Measurements from ENCODE around the gene TCOF1.
"Not testable (repeated sequence)": the region's sequence is repeated elsewhere in the genome, so short reads cannot be mapped to it uniquely, and the experiment has no call there.

TCOF1 gene

DNA sequence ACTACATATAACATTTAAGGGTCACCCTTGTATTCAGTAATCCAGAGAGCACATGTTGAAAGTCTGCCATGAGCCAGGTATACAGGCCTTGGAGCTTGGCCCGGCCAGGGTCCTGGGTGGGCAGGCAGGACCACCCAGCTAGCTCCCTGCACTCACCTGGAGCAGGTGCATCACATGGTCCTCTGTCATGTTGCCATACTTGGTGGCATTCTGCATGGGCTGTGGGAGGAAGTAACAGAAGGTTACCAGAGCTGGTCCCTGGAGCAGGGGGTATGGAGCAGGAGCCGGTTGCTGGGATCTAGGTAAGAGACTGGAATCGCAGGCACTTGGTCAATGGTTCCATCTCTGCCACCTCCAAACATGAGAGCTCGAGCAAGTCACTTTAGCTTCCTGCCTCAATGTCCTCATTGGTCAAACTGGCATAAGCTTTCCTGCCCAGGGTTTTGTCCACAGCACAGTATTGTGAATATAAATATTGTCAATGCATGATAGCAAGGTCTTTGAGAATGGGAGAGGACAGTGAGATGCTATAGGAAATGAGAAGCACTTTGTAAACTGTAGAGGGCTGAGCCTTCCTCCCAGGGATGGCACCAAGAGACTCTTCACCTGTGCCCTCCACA is 48.7 kb downstream of the TCOF1 start:
- no peak for DNase-seq

DNA sequence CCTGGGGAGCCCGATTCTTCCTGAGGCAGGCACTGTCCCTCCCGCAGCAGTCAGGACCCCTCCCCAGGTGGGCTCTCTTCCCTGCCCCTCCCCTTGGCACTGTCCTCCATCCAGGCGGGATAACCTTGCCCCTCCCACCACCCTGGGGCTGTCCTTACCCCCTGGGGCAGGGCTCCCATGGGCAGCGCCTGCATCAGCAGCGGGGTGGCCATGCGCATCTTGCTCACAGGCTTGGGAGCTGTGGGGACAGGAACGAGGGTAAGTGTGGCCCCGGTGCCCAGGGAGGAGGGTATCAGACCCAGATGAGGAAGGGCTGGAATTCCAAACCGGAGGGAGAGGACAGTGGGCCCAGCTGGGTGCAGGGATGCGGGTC is 49.2 kb downstream of the TCOF1 start:
- DNase-seq: no peak

DNA sequence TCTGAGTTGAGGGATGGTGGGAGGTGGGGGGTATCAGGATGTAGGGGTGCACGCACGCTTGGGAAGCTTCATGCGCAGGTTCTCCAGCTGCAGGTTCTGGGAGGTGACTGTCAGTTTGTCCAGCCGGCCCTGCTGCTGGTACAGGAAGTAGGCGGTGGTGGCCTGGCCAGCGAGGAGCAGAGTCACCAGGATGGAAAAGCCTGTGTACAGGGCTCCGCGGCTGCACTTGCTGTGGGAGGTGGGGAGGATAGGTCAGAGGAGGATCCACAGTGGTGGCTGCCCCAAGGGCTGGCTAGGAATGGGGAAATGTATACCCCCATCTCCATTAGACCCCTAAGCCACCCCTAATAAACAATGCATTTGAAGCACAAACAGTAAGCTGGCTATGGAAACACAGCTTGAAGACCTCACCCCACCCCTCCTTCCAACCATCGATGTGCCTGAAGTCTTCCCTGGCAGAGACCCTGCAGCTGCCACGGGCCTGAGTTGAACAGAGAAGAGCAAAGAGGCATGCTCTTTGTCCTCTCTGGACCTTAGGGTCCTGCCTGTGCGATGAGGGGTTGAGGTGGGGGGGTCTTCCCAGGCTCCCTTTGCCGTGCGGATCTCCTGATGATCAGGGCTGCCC is 49.7 kb downstream of the TCOF1 start:
- no peak for DNase-seq

DNA sequence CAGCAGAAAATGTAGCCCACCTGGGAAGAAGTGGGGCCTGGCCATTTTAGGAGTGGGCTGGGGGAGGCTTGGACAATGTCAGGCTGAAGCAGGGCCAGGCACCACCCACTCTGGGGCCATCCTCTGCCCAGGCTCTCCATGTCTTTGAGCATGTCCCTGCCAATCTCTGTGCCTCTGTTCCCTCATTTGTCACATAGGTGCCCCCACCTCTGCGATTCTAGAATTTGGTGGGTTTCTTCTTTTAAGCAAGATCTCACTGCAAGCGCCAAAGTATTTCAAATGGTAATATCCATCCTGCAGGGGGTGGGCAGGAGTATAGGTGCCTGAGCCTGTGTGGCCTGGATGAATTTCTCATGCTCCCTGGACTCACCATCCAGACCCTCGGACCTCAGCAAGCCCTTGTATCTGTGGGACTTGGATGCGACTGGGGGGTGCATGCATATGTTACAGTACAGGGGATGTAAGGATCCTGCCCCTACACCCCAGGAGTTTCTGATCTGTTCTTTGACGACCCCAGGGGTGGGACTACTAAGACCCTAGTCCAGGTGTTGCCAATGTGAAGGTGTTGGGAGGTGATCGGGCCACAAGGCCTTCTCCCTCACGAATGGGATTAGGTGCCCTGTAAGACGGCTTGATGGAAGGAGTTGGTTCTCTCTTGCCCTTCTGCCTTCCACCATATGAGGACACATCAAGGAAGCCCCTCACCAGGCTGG is 50.9 kb downstream of the TCOF1 start:
- no peak for DNase-seq

DNA sequence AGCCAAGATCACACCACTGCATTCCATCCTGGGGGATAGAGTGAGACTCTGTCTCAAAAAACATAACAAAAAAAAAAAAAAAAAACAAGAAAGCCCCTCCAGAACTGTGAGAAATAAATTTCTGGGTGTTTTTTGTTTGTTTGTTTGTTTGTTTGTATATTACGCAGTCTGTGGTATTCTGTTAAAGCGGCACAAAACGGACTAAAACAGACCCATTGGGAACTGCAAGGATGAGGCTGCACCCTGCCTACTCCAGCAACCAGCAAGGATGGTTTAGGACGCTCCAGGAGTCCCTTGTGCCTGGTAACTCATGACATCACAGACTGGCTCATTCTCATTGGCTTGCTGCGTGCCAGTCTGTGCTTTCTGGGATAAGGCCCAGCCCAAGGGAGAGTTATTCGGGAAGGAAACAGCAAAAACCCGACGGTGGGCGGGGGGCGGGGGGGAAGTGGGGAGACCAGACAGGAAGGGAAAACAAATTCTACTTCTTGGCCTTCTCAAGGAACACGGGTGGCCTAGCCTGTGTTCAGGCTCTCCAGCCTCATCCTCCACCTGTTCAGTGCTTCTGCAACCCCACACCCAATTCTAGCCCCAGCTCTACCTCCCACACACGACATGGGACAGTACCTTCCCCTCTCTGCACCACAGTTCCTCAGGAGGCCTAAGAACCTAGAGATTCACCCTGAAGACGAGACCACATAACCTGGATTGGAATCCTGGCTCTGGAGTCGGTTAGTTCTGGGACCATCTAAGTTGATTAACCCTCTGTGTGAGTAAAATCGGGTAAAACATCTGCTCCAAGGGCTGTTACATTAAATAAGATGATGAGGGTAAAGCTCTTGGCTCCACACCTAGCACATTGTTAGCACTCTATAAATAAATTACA is 52.4 kb downstream of the TCOF1 start:
- DNase-seq: peak; percentile 49

DNA sequence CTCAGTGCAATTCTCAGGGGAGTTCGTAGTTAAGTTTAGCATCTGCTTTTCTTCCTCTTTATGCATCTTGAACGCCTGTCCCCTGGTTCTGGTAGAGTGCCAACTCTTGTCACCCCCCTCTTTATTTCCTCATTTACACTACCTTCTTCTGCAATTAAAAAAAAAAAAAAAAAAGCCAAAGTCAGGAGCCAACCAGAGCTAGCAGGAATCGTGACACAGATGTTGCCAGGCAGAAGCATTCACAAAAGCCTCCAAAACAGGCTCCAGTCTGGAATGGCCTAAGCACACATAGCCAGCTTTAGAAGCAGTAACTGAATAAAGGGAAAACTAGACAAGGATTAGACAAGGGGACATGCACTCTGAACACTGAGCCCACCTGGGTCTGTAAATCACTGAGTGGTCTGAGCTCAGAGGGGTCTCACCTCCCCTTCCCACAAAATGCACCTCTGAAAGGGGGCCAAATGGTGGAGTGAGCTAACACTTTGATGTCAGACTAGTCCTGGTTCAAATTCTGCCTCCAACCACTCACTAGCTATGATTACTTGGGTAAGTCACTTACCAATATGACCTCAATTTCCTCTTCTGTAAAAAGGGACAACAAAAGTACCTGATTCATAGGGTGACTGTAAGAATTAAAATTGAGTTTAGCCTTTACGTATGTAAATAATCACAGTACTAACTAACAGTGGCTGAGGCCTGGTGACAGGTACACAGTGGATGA is 53.2 kb downstream of the TCOF1 start:
- DNase-seq: peak; percentile 77

DNA sequence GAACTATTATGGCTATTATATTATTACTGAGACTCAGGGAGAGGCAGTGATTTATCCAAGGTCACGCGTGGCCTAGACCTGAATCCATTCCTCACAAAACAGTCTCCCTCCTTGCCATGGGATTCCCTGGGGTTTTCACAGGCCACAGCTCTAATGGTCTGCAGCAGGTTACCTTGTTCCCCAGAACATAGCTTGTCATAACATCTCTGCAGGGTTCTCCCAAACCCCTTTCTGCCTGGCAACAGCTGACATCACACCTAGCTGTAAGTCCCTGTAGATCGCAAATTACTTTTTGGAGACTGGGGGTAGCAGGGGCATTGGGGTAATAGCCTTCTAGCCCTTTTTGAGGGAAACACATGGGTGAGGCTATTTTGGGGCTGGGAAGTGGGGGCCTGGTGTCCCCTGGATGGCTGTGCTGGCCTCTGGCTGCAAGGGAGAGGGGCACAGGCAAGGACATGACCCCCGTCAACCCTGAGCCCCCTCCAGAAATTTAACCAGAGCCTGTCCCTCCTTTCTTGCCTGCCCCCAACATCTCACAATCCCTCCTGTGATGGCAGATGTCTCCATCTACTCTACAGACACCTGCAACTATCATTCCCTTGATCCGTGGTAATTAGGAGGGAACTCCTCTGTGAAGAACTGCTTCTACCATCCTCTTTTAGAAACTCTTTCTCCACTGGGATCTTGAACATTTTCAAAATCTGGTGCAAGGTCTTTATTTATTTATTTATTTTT is 53.9 kb downstream of the TCOF1 start:
- no peak for DNase-seq

DNA sequence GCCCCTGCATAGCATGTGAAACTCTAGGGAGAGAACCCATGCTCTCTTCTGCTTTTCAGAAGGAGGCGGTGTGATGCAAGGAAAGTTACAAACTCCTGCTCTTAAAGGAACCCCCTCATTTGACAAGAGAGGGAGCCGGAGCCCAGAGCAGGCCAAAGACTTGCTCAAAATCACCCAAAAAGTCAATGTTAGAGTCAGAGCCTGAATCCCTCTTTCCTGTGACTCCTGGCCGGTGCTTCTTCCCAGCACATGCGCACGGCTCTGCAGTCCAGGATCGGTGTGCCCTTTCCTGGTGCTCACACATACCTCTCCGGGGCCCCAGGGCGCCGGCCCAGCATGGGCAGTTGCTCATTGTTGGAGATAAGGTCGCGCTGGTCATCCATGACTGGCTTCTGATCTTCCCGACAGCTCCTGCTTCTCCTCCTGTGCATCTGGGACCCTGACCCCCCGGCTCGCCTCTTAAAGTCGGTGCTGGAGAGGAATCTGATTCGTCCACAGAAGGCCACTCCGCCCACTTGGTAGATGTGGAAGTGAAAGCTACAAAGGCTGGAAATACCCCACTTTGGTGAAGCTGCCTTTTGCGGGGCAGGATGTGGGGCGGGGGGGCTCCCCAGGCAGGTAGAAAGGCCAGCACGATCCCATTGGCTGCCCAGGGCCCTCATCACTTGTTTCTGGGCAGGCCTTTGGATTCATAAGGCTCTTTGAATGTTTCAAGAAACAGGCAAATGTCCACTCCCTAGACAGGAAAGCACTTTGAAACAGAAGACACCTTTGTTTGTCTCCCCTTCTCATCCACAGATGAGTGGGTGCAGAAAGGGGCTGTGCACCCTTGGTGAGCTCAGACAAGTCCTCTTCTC is 55.0 kb downstream of the TCOF1 start, which contains the start of gene CD74:
CD74 (minus strand) TSS at position 592 of the 857 bp plus-strand sequence; CDS start at position 431, 161 bp downstream.
- no peak for DNase-seq

DNA sequence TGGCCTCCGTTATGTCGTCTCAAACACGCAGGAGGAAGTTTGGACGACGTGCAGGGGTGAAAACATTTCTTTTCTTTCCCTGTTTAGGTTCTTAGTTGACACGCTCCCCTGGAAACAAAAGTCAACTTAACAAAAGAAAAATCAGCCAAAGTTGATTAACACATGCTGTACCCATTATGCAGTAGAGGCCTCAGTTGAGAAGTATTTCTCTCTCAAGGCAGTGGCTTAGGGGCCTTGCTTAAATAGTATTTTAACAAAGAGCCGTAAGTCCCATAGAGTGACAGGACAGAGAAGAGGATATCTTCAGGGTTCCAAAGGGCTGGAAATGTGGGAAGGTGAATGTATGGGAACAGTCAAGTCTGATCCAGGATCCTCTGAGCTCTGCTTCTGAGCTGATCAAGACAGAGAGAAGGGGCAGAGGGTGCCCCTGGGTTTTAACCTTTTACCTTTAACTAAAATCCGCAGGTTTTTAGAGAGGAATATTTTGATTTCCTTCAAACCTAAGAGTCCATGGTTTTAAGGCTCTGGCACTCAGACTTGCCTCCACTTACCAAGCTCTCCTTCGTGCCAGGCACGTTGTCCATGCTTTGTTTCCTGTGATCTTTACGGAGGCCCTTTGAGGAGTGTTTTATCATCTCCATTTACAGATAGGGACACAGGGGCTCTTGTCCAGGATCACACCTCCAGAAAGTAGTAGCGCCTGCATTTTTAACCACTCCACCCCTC is 55.8 kb downstream of the TCOF1 start:
- DNase-seq: no peak

DNA sequence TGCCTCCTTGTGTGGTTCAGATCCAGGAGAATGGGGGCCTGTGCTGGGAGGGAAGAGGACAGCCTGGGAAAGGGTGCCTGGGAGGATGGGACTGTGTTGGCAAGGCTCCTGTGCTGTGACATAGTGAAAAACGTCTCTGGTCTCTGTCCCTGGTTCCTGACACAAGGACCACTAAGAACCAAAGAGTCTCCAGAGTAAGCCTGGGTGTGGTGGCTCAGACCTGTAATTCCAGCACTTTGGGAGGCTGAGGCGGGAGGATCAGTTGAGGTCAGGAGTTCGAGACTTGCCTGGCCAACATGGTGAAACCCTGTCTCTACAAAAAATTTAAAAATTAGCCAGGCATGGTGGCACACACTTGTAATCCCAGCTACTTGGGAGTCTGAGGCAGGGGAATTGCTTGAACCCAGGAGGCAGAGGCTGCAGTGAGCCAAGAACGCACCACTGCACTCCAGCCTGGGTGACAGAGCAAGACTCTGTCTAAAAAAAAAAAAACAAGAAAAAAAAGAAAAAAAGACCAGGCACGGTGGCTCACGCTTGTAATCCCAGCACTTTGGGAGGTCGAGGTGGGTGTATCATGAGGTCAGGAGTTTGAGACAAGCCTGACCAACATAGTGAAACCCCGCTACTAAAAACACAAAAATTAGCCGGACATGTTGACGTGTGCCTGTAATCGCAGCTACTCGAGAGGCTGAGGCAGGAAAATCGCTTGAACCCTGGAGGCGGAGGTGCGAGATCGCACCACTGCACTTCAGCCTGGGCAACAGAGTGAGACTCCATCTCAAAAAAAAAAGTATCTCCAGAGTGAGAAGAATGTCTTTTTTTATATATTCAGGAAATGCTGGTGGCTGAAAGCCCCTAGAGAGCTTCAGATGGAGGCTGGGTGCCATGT is 56.6 kb downstream of the TCOF1 start:
- DNase-seq: not testable (repeated sequence)

DNA sequence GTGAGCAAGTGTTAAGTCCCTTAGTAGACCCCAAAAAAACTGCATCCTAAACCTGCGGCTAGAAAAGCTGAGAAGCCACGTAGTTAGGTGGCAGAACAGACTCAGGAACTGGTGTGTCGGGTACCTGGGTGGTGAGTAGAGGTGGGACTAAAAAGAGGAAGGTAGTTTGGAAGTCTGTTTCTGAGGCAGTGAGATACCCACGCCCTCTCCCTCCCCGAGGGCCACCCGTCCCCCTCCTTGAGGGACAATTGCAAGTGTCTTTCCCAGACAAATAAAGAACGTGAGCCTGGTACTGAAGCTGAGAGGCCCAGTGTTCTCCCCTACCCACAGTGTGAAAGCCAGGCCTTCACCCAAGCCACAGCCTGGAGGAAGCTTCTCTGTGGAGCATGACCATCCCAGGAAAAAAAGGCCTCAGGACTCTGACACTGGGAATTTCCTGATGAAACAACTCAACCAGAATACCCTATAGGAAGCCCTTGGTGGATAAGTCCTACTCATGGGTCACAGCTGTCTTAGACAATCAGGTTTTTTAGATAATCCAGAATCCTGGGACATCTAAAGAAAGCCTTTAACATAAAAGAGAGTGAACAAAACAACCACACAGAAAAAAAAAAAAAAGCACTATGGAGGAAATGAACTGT is 62.3 kb downstream of the TCOF1 start:
- no peak for DNase-seq

DNA sequence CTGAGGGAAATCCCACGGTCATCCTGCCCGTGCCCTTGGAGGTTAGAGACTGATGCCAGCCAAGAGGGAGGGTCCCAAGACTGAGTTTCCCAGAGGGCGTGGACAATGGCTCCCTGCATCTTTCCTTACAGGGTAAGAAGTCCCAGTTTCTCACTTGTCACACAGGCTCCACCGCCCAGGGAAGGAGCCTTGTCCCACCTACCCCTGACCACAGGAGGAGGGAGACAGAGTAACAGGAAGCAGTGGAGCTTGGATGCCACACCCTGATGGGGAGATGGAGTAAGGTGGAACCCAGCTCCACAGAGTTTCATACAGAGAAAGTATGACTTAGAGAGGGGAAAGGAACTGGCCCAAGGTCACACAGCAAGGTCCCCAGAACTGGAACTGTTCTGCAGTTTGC is 64.6 kb downstream of the TCOF1 start:
- no peak for DNase-seq

DNA sequence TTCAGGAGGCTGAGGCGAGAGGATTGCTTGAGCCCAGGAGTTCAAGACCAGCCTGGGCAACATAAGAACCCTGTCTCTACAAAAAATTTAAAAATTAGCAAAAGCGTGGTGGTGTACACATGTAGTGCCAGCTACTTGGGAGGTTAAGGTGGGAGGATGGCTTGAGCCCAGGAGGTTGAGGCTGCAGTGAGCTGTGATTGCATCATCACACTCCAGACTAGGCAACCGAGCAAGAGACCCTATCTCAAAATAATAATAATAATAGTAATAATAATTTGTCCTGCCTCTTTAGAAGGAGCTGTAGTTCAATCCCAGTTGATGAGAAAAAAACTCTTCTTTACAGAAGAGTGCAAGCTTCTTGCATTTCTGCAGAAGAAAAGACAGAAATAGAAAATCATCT is 65.3 kb downstream of the TCOF1 start:
- DNase-seq: no peak

DNA sequence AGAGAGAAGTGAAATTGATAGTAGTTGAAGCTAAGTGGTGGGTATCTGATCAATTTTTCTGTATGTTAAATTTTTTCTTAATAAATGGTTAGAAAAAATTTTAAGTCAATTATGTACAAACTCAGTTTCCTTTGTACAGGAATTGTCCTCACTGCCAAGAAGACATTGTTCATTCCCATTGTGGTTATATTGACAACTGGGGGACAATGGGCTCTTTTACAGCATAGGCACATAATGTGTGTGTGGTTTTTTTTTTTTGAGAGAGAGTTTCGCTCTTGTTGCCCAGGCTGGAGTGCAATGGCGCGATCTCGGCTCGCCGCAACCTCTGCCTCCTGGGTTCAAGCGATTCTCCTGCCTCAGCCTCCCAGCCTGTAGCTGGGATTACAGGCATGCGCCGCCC is 68.7 kb downstream of the TCOF1 start:
- DNase-seq: not testable (repeated sequence)

DNA sequence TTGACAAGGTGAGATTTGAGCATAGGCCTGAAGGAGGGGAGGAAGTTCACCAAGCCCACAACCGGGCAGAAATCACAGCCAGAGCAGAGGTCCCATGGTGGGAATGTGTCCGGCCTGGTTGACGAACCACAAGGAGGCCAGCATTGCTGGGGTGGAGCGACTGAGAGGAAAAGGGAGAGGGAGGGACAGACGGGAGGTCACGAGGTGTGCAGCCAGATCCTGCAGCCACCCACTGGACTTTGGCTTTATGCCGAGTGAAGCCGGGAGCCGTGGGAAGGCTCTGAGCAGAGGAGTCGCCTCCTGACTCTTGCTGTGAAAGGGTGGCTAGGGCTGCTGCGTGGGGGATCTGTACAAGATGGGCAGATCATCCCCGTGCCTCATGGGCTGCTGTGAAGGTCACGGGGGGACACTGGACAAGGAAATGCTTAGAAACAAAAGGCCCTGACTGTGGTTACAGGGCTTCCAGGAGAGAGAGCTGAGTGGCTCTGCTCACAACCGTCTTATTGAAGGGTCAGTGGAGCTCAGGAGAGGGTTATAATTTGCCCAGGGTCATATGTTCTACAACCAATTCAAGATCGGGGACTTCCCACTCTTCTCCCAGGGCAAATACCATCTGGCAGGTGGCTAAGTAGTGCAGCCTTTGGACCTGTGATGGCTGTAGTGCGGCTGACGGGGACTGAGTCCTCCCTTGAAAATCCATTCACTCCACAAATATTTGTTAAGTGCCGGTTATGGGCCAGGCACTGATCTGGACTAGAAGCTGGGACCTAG is 70.8 kb downstream of the TCOF1 start:
- DNase-seq: no peak

DNA sequence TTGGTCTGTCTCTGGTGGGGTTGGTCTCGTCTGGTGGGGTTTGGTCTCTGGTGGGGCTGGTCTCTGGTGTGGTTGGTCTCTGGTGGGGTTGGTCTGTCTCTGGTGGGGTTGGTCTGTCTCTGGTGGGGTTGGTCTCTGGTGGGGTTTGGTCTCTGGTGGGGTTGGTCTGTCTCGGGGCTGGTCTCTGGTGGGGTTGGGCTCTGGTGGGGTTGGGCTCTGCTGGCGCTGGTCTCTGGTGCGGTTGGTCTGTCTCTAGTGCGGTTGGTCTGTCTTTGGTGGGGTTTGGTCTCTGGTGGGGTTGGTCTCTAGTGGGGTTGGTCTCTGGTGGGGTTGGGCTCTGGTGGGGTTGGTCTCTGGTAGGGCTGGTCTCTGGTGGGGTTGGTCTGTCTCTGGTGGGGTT is 71.5 kb downstream of the TCOF1 start:
- DNase-seq: no peak

DNA sequence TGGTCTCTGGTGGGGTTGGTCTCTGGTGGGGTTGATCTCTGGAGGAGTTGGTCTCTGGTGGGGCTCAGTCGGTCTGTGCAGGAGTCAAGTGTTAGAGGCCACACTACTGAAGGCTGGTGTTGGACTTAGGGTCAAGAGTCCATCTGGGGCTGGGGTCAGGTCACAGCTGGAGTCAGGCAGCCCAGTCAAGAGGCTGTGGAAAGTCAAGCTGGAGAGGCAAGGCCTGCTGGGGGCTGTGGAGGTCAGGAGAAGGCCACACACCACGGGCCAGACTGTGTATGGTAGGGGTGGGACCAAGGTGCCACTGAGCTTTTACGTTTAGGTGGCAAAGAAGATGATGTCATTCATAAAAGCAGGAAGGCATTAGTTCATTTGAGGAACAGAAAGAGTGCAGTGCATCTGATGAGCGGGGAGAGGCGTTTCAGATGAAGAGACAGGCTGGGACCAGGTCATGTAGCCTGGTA is 71.9 kb downstream of the TCOF1 start:
- DNase-seq: no peak

DNA sequence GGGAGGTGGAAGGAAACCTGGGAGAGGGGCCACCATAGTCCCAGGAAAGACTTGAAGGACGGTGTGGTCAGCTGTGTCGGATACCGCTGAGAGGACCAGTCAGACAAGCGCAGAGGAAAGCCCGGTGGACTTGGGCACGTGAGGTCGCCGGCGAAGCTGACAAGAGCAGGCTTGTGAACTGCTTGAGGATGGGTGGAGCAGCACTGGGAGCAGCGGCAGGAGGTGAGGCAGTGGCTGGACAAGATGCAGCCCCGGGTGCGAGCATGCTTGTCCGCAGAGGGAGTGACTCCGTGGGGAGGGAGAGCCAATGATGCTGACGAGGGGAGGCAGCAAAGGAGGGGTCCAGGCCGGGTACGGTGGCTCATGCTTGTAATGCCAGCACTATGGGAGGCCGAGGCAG is 73.6 kb downstream of the TCOF1 start:
- DNase-seq: no peak

All from DMS153 (cell line).